Upper lobe of left lung (tissue), 6 donors: ENCODE data around the gene ERCC4. TPM values are rescaled to one million over a fixed set of nuclear protein-coding genes. Genes with fewer than 3 reads are reported as not detected.
A peak's percentile ranks its signal among the peaks of the same experiment; 100 is the strongest.

ENCODE experiments used
- ATAC-seq, 2 donors: fragments of 200-7000 bp; cut with Tn5 transposase; one replicate each; pipeline ENCODE4 v1.9.1; 2022; ENCODE audit warnings: mild to moderate bottlenecking in 2 of 2, moderate library complexity in 2 of 2; ENCODE audit not compliant: low FRiP score in 2 of 2
- DNase-seq, 2 donors: peaks; one replicate each; pipeline ENCODE4 v3.0.0-alpha.2; 2019 to 2020
- H3K27ac ChIP-seq, 4 donors: fragments of 200-600 bp; sonication (generic); one replicate each; pipeline ENCODE4 v1.5.1; 2016 to 2019
- H3K27me3 ChIP-seq, 4 donors: fragments of 200-600 bp; sonication (generic); one replicate each; pipeline ENCODE4 v1.5.1; 2017 to 2019
- H3K36me3 ChIP-seq, 4 donors: fragments of 200-600 bp; sonication (generic); one replicate each; pipeline ENCODE4 v1.5.1; 2016 to 2019
- H3K4me1 ChIP-seq, 4 donors: fragments of 200-600 bp; sonication (generic); one replicate each; pipeline ENCODE4 v1.5.1; 2018 to 2019
- H3K4me3 ChIP-seq, 4 donors: fragments of 200-600 bp; sonication (generic); one replicate each; pipeline ENCODE4 v1.5.1; 2017 to 2019; ENCODE audit warnings: mild to moderate bottlenecking in 2 of 4, moderate library complexity in 1 of 4
- H3K9me3 ChIP-seq, 4 donors: fragments of 200-600 bp; sonication (generic); one replicate each; pipeline ENCODE4 v1.5.1; 2018 to 2019
- EP300 ChIP-seq, 4 donors: sonication (generic); formaldehyde crosslinking; IDR thresholded peaks; one replicate each; pipeline ENCODE4 v1.5.1; 2017; ENCODE audit warnings: antibody characterized with exemption in 4 of 4, control low read depth in 2 of 4
- POLR2A ChIP-seq, 4 donors: fragments of 450-650 bp; IDR thresholded peaks; one replicate each; pipeline ENCODE4 v1.5.1; 2016 to 2017; ENCODE audit warnings: antibody characterized with exemption in 4 of 4, mild to moderate bottlenecking in 2 of 4
- POLR2AphosphoS5 ChIP-seq, 2 donors: sonication (generic); formaldehyde crosslinking; IDR thresholded peaks; one replicate each; pipeline ENCODE4 v1.5.1; 2017; ENCODE audit warnings: antibody characterized with exemption in 2 of 2
- WGBS, 2 donors: methylation state at CpG; one replicate each; pipeline ENCODE4 v1.1.5; 2017 to 2018; 5-methylcytosine and 5-hydroxymethylcytosine counted together
- total RNA-seq, 6 donors: library from RNA; depleted of rRNA in 4 of 6; stranded (reverse); fragments of >200 nt in 4 of 6; gene quantifications; one replicate each; pipeline versions ENCODE4 v1.1.0 to v1.2.1, GENCODE V29; 2016 to 2021
- TF ChIP-seq, protein P1 (sequence below), 6 experiments: fragments of 450-650 bp in 4 of 6; fragments of 200-600 bp in 2 of 6; sonication (generic) in 2 of 6; IDR thresholded peaks; one replicate each; pipeline ENCODE4 v1.5.1; 2016 to 2019; ENCODE audit warnings: antibody characterized with exemption in 6 of 6
- donor health status: DM: no; HTN: no; CAD: no; lungs with moderate emphysema.
- donor health status: DM: no; HTN: yes; CAD: no; lungs with severe emphysema.

The ERCC4 gene
- total RNA-seq = 10 to 100 TPM in 2 of 6 donors, 1 to 10 TPM in 4; 4.2 to 12.1 (median 7.5) TPM

DNA sequence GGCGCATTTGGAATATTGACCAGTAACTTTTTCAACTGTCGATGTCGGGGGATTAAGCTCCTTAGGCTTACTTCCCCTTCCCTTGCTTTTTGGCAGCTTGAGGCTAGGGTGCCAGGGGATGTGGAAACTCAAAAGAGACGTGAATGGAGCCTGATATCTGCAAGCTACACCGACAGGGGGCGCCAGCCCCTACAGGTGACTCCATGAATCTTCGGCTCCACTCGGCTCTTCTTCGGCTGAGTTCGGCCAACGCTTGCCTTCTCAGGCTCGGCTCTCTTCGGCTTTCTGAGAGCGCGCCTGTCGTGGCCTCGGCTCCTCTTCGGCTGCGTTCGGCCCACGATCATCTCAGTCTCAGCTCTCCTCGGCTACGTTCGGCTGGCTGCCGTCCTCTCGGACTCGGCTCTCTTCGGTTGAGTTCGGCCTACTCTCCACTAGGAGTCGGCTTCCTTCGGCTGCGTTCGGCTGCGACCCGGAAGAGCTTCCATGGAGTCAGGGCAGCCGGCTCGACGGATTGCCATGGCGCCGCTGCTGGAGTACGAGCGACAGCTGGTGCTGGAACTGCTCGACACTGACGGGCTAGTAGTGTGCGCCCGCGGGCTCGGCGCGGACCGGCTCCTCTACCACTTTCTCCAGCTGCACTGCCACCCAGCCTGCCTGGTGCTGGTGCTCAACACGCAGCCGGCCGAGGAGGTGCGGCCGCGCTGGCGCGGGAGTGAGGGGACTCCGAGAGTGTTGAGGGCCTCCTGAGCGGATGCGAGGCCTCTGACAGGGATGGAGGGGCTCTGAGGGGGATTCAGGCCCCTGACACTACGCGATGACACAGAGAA lies at the start of gene ERCC4:
TSS of gene ERCC4 (plus strand) at position 472 of the 827 bp plus-strand sequence. CDS start at position 484, 12 bp downstream.
- Histone ChIP-seq H3K36me3 (peaks cover 0 to 5% (median 2%) of the 10 kb centered on the region in 4 donors), H3K27ac (peak within 1 kb of the TSS; percentile 73 to 88 (median 82)), H3K4me1 (peaks cover 8 to 26% (median 17%) of the 10 kb centered on the region in 4 donors), H3K27me3 (no peaks in the 10 kb centered on the region), H3K4me3 (peak within 1 kb of the TSS; percentile 77 to 95 (median 86)), H3K9me3 (no peaks in the 10 kb centered on the region)
- 0% methylated on average over 37 to 52 of the region's 64 CpGs for WGBS, 2 donors
- peak; percentile 69 to 82 for TF ChIP-seq POLR2AphosphoS5 (IDR thresholded peaks at IDR 0.05)
- peak in 2 of 4 donors; percentile 55 to 83 for TF ChIP-seq POLR2A (IDR thresholded peaks at IDR 0.05)
- TF ChIP-seq EP300 (IDR thresholded peaks at IDR 0.05) = no peak
- TF ChIP-seq, protein P1, sequence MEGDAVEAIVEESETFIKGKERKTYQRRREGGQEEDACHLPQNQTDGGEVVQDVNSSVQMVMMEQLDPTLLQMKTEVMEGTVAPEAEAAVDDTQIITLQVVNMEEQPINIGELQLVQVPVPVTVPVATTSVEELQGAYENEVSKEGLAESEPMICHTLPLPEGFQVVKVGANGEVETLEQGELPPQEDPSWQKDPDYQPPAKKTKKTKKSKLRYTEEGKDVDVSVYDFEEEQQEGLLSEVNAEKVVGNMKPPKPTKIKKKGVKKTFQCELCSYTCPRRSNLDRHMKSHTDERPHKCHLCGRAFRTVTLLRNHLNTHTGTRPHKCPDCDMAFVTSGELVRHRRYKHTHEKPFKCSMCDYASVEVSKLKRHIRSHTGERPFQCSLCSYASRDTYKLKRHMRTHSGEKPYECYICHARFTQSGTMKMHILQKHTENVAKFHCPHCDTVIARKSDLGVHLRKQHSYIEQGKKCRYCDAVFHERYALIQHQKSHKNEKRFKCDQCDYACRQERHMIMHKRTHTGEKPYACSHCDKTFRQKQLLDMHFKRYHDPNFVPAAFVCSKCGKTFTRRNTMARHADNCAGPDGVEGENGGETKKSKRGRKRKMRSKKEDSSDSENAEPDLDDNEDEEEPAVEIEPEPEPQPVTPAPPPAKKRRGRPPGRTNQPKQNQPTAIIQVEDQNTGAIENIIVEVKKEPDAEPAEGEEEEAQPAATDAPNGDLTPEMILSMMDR (IDR thresholded peaks at IDR 0.05) = peak; percentile 77 to 97 (median 95)
- peak; percentile 99 to 100 for ATAC-seq
- DNase-seq = peak; percentile 96 to 100

- Histone ChIP-seq H3K9me3 (no peaks in the 10 kb centered on the region), H3K27me3 (no peaks in the 10 kb centered on the region), H3K27ac (no peak overlapping the region), H3K36me3 (no peaks in the 10 kb centered on the region), H3K4me1 (no peaks in the 10 kb centered on the region), H3K4me3 (no peak overlapping the region)
- ATAC-seq (no peak), DNase-seq (no peak)
- TF ChIP-seq EP300 (IDR thresholded peaks at IDR 0.05) (no peak), POLR2AphosphoS5 (IDR thresholded peaks at IDR 0.05) (no peak), POLR2A (IDR thresholded peaks at IDR 0.05) (no peak)
- TF ChIP-seq, protein P1 (IDR thresholded peaks at IDR 0.05) = no peak
- 19 to 20% methylated on average over 5 of the region's 5 CpGs for WGBS, 2 donors
Observed at GRCh38 chr16:13873835-13874438, 46.0 kb upstream of the ERCC4 start.

DNA sequence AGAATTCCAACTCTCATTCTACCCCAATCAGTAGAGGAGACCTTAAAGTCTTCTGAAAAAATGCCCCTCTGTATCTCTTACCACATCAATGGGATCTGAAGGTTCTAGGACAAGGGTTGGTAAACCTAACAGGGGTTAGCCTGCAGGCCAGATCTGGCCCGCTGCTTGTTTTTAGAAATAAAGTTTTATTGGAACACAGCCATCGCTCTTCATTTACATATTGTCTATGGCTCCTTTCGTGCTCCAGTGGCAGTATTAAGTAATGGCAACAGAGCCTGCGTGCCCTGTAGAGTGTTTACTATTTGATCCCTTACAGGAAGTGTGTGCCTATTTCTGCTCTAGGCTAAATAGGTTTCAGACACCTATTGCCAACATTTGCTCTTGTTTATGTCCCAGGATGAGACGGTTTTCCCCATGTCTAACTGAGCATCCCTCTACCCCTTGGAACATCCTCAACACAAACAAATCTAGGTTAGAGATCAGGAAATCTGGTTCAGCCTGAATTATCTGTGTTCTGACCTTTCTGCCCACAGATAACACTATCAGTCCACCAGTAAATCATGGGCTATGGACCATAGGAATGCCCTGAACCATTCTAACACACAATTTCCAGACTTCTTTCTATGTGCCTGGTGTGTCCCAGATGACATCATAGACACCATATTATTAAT lies 44.2 kb upstream of the ERCC4 start:
- Histone ChIP-seq H3K4me3 (no peak overlapping the region), H3K4me1 (no peaks in the 10 kb centered on the region), H3K27ac (no peak overlapping the region), H3K36me3 (no peaks in the 10 kb centered on the region), H3K27me3 (no peaks in the 10 kb centered on the region), H3K9me3 (no peaks in the 10 kb centered on the region)
- ATAC-seq (no peak), DNase-seq (no peak)
- TF ChIP-seq EP300 (IDR thresholded peaks at IDR 0.05) (no peak), POLR2A (IDR thresholded peaks at IDR 0.05) (no peak), POLR2AphosphoS5 (IDR thresholded peaks at IDR 0.05) (no peak)
- TF ChIP-seq, protein P1 (IDR thresholded peaks at IDR 0.05) = no peak
- WGBS, 2 donors = 70 to 72% methylated on average over 5 of the region's 5 CpGs

GRCh38 chr16:13883276-13883675 lies 36.7 kb upstream of the ERCC4 start:
- no peaks in the 10 kb centered on the region for H3K27me3 ChIP-seq
- peaks cover 0 to 4% (median 0%) of the 10 kb centered on the region in 4 donors for H3K9me3 ChIP-seq
- no peak overlapping the region for H3K4me3 ChIP-seq
- no peak overlapping the region for H3K27ac ChIP-seq
- H3K4me1 ChIP-seq = no peaks in the 10 kb centered on the region
- WGBS, 2 donors = 74 to 80% methylated on average over 11 of the region's 11 CpGs
- no peak for DNase-seq
- TF ChIP-seq, protein P1 (IDR thresholded peaks at IDR 0.05) = no peak
- no peak for TF ChIP-seq POLR2A (IDR thresholded peaks at IDR 0.05)
- TF ChIP-seq POLR2AphosphoS5 (IDR thresholded peaks at IDR 0.05) = no peak
- no peak for TF ChIP-seq EP300 (IDR thresholded peaks at IDR 0.05)
- no peaks in the 10 kb centered on the region for H3K36me3 ChIP-seq
- no peak for ATAC-seq
